GM20000 (cell line): ENCODE measurements around the gene MDH1B.

Source experiments
- DNase-seq: peaks from one replicate; pipeline ENCODE4 v3.0.0; 2012; ENCODE audit warnings: low spot score
- TF ChIP-seq, protein P1 (sequence below): IDR thresholded peaks from 2 replicates; pipeline ENCODE4 v1.5.1; 2012; ENCODE audit warnings: mild to moderate bottlenecking, control low read depth; ENCODE audit errors: extremely low read depth, missing control alignments

MDH1B gene

DNA sequence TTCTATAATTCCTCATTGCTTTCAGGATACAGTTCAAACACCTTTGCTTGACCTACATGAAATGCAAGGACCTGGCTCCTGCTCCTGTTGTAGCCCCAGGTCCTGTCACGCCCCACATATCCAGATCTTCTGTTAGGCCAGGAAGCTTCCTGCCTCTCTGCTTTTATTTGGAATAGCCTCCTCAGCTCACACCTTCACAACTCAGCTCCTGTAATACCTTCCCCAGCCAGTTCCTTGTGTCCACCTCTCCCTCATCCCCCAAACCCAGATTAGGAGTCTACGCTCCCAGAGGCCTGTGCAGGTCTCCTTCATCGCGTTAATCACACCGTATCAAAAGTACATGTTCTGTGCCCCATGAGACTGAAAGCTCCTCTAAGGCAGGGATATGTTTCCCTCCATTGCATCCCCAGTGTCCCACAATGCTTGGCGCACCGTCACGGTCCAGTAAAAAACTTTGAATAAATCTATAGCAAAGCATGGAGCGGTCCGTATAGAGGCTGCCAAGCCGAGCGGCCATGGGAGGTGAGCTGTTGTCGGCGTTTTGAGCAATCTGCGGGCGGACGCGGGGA, 371 bp downstream of the MDH1B start:
- TF ChIP-seq, protein P1, sequence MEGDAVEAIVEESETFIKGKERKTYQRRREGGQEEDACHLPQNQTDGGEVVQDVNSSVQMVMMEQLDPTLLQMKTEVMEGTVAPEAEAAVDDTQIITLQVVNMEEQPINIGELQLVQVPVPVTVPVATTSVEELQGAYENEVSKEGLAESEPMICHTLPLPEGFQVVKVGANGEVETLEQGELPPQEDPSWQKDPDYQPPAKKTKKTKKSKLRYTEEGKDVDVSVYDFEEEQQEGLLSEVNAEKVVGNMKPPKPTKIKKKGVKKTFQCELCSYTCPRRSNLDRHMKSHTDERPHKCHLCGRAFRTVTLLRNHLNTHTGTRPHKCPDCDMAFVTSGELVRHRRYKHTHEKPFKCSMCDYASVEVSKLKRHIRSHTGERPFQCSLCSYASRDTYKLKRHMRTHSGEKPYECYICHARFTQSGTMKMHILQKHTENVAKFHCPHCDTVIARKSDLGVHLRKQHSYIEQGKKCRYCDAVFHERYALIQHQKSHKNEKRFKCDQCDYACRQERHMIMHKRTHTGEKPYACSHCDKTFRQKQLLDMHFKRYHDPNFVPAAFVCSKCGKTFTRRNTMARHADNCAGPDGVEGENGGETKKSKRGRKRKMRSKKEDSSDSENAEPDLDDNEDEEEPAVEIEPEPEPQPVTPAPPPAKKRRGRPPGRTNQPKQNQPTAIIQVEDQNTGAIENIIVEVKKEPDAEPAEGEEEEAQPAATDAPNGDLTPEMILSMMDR = no peak
- no peak for DNase-seq

GRCh38 chr2:206756816-206757215, 8.3 kb downstream of the MDH1B start:
- no peak for DNase-seq
- TF ChIP-seq, protein P1 = no peak

GRCh38 chr2:206740800-206741199, 24.3 kb downstream of the MDH1B start:
- no peak for DNase-seq
- TF ChIP-seq, protein P1 = no peak

GRCh38 chr2:206739271-206739670, 25.9 kb downstream of the MDH1B start:
- TF ChIP-seq, protein P1 = no peak
- DNase-seq = no peak

DNA sequence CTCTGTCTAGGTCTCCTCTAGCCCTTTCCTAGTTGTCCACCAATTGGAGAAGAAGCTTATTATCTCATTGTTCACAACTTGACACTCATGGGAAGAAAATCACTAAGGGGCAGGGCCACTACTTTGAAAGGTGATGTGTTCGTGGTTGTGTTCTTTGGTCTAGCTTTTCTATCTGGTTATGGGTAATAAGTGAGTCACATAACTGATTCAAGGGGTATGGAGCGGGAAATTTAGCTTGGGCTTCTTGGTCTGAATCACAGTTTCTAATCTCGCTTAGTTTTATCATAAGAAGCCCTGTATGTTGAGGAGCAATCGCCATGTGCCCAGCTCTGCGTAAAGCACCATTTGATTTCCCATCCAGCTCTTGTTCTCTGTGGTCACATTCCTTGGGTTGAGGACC, 28.2 kb downstream of the MDH1B start:
- TF ChIP-seq, protein P1 = no peak
- no peak for DNase-seq

- DNase-seq = no peak
- TF ChIP-seq, protein P1 = no peak
Observed at GRCh38 chr2:206733341-206733740, 31.8 kb downstream of the MDH1B start.

DNA sequence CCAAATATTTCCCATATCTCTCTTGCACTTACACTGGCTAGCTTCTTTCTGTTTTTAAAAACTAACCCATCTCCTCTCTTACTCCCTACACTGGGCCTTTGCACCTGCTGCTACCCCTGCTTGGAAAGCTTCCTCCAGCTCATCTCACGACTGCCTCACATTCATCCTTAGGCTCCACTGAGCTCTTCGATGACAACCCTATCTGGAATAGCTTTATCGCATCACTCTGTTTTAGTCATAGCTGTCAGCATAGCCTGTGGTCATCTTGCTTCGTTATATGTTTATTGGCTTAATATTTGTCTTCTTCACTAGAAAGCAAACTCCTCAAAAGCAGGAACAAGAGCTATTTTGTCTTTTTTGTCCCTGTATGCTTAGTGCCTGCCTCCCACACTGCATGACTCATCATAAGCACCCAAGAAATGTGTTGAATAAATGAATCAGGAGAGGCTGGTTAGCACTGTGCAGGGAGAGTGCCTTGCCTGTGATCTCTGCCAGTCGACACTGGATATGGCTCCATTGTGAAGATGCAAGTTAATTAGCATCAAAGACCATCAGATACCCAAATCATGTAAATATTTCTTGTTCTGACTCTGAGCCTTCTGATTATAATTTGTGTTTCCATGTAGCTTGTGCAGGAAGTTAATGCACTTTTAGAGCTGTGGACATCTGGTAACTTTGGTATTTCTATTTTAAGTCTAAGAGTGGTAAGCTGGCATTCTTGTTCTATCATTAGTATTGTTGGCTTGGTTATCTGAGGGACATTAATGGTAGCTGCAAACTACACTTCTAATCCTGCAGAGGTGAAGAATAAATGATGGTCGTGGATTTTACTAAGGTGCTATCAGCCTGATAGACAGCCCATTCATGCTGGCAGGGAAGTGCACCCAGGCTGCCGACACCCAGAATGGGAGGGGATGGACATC, 36.6 kb downstream of the MDH1B start:
- TF ChIP-seq, protein P1 = no peak
- no peak for DNase-seq
